Measurements from ENCODE around the gene SPECC1. TPM values are rescaled to one million over a fixed set of nuclear protein-coding genes. Genes with fewer than 3 reads are reported as not detected.
"Not testable (repeated sequence)": the region's sequence is repeated elsewhere in the genome, so short reads cannot be mapped to it uniquely, and the experiment has no call there.

The SPECC1 gene
- total RNA-seq, 2 donors from 2014 or later, result 53.5 to 78.3 TPM

GRCh38 chr17:20072692-20072992, 63.5 kb downstream of the SPECC1 start:
- intact Hi-C loops (cut with DNase I), result no loop called here
- no peaks in the 10 kb centered on the region for H3K36me3 ChIP-seq
- DNase-seq, result no peak
- H3K4me1 ChIP-seq, result no peaks in the 10 kb centered on the region
- TF ChIP-seq, protein P1, sequence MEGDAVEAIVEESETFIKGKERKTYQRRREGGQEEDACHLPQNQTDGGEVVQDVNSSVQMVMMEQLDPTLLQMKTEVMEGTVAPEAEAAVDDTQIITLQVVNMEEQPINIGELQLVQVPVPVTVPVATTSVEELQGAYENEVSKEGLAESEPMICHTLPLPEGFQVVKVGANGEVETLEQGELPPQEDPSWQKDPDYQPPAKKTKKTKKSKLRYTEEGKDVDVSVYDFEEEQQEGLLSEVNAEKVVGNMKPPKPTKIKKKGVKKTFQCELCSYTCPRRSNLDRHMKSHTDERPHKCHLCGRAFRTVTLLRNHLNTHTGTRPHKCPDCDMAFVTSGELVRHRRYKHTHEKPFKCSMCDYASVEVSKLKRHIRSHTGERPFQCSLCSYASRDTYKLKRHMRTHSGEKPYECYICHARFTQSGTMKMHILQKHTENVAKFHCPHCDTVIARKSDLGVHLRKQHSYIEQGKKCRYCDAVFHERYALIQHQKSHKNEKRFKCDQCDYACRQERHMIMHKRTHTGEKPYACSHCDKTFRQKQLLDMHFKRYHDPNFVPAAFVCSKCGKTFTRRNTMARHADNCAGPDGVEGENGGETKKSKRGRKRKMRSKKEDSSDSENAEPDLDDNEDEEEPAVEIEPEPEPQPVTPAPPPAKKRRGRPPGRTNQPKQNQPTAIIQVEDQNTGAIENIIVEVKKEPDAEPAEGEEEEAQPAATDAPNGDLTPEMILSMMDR (IDR thresholded peaks at IDR 0.05), result no peak
- H3K9ac ChIP-seq (ENCODE audit: low read depth in 2 of 2, low read length in 2 of 2), result no peak overlapping the region
- no peaks in the 10 kb centered on the region for H3K27me3 ChIP-seq
- H3K4me3 ChIP-seq, result no peak overlapping the region
- H3K27ac ChIP-seq, result no peak overlapping the region
- no peaks in the 10 kb centered on the region for H3K9me3 ChIP-seq

- peak overlapping the region in 1 of 2 donors; percentile 14 for H3K9ac ChIP-seq (ENCODE audit: low read depth in 2 of 2, low read length in 2 of 2)
- no peaks in the 10 kb centered on the region for H3K27me3 ChIP-seq
- H3K36me3 ChIP-seq, result no peaks in the 10 kb centered on the region
- intact Hi-C loops (cut with DNase I), result no loop called here
- H3K9me3 ChIP-seq, result no peaks in the 10 kb centered on the region
- H3K4me3 ChIP-seq, result peak overlapping the region; percentile 2
- no peaks in the 10 kb centered on the region for H3K4me1 ChIP-seq
- DNase-seq, result peak; percentile 36
- no peak overlapping the region for H3K27ac ChIP-seq
- TF ChIP-seq, protein P1 (IDR thresholded peaks at IDR 0.05), result no peak
Observed at GRCh38 chr17:20073055-20073979, 64.2 kb downstream of the SPECC1 start.

- Histone ChIP-seq H3K9ac (ENCODE audit: low read depth in 2 of 2, low read length in 2 of 2) (peak overlapping the region in 1 of 2 donors; percentile 14), H3K27me3 (no peaks in the 10 kb centered on the region), H3K4me3 (no peak overlapping the region), H3K9me3 (no peaks in the 10 kb centered on the region), H3K4me1 (no peaks in the 10 kb centered on the region), H3K27ac (no peak overlapping the region), H3K36me3 (no peaks in the 10 kb centered on the region)
- TF ChIP-seq, protein P1 (IDR thresholded peaks at IDR 0.05), result no peak
- intact Hi-C loops (cut with DNase I), result no loop called here
- DNase-seq, result no peak
Observed at GRCh38 chr17:20074001-20074400, 64.8 kb downstream of the SPECC1 start.

DNA sequence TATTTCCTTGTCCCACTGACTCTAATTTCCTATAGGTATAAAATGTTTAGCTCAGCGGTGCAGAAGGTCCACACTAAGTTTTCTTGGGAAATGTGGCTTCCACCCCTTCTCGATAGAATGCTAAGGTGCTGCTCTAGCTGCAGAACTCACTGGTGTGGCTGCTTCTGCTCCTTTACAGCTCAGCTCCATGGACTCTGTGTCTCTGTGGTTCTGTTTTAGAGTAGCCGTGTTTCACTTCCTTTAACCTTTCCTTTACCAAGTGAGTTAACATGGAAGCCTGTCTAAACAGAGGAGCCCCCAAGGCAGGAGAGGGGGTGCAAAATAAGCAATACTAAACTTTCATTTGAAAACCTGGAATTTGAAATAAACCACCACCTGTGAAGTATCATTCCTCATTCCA, 65.3 kb downstream of the SPECC1 start:
- TF ChIP-seq, protein P1 (IDR thresholded peaks at IDR 0.05), result no peak
- Histone ChIP-seq H3K9ac (ENCODE audit: low read depth in 2 of 2, low read length in 2 of 2) (no peak overlapping the region), H3K9me3 (no peaks in the 10 kb centered on the region), H3K36me3 (no peaks in the 10 kb centered on the region), H3K4me3 (no peak overlapping the region), H3K4me1 (no peaks in the 10 kb centered on the region), H3K27me3 (no peaks in the 10 kb centered on the region), H3K27ac (no peak overlapping the region)
- intact Hi-C loops (cut with DNase I), result no loop called here
- no peak for DNase-seq

GRCh38 chr17:20076137-20076536, 67.0 kb downstream of the SPECC1 start:
- H3K9ac ChIP-seq (ENCODE audit: low read depth in 2 of 2, low read length in 2 of 2); H3K27ac ChIP-seq; DNase-seq; H3K4me1 ChIP-seq; intact Hi-C loops (cut with DNase I); H3K36me3 ChIP-seq; H3K27me3 ChIP-seq; H3K4me3 ChIP-seq; H3K9me3 ChIP-seq: not testable (repeated sequence)

DNA sequence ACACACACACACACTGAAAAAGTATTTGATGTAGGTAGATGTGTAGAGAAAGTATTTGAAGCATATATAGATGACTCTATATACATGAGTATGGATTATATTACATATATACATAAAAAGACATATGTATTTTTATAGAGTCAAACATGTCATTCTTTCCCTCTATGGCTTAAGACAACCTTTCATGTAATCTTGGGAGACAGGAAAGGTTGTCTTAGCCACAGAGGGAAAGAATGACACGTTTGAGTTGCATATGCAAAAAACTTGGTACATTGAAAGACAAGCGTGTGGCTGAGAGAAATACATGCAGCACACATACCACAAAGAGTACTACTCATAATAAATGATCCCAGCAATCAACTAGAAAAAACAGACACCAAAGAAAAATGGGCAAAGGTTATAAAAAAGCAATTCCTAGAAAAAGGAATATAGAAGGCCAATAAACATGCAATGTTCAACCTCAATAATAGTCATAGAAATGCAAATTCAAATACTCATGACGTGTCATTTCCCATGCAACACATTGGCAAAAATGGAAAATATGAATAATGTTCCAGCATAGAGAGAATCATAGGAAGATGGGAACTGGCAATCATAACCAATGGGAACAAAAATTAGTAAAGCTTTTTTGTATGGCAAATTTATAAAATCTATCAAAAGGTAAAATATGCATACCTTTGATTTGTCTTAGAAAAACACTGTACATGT, 69.0 kb downstream of the SPECC1 start:
- Histone ChIP-seq H3K9ac (ENCODE audit: low read depth in 2 of 2, low read length in 2 of 2) (no peak overlapping the region), H3K36me3 (no peaks in the 10 kb centered on the region), H3K4me3 (no peak overlapping the region), H3K9me3 (no peaks in the 10 kb centered on the region), H3K4me1 (no peaks in the 10 kb centered on the region), H3K27me3 (no peaks in the 10 kb centered on the region), H3K27ac (no peak overlapping the region)
- TF ChIP-seq, protein P1 (IDR thresholded peaks at IDR 0.05), result no peak
- intact Hi-C loops (cut with DNase I), result no loop called here
- DNase-seq, result no peak
